Endothelial cell of umbilical vein (primary cell): ENCODE data around the gene PLCH1. TPM values are rescaled to one million over a fixed set of nuclear protein-coding genes. Genes with fewer than 3 reads are reported as not detected.

Source experiments
- BruUV-seq: library from RNA; stranded (reverse); fragments of 400-500 nt; replicated peaks from 2 replicates; lab custom pipeline; 2021; lab: Mats Ljungman, UMichigan
- CTCF ChIA-PET: fragments of 300-600, 350-600 bp; sonication (Branson Sonifier 250); formaldehyde crosslinking; loops from one replicate; lab custom pipeline; 2021; ENCODE audit warnings: antibody characterized with exemption, inconsistent platforms; lab: Charles Lee
- POLR2A ChIA-PET: fragments of 300-600, 350-600 bp; sonication (Branson Sonifier 250); formaldehyde crosslinking; loops from one replicate; lab custom pipeline; 2021; ENCODE audit warnings: antibody characterized with exemption, inconsistent platforms; lab: Charles Lee
- DNase-seq: peaks from one replicate; pipeline ENCODE4 v3.0.0-alpha.2; 2011; ENCODE audit warnings: low read depth, low spot score
- FAIRE-seq: peaks from 2 replicates; lab custom pipeline; 2011; peaks lifted over from hg19 to GRCh38; lab: Jason Lieb, UNC
- H2AFZ ChIP-seq: 2 replicates; pipeline ENCODE4 v1.6.0; 2012; ENCODE audit warnings: low read depth, low read length, control low read depth, inconsistent platforms
- H3K27ac ChIP-seq: 2 replicates; pipeline ENCODE4 v1.5.1; 2011; ENCODE audit warnings: low read depth, mild to moderate bottlenecking, control low read depth, low read length, moderate library complexity; ENCODE audit not compliant: insufficient read depth
- H3K27me3 ChIP-seq, 2 experiments: 2 replicates each; pipeline versions ENCODE4 v1.6.0 to v1.6.1; 2011; ENCODE audit warnings: low read length in 2 of 2, mixed read lengths in 1 of 2; ENCODE audit not compliant: control insufficient read depth in 2 of 2, insufficient read depth in 2 of 2
- H3K36me3 ChIP-seq, 2 experiments: 2 replicates in 1 of 2; 3 replicates in 1 of 2; pipeline ENCODE4 v1.5.1; 2011; ENCODE audit warnings: low read length in 2 of 2, mild to moderate bottlenecking in 1 of 2, moderate library complexity in 1 of 2; ENCODE audit not compliant: control insufficient read depth in 2 of 2, insufficient read depth in 2 of 2; ENCODE audit errors: extremely low read depth in 1 of 2
- H3K4me1 ChIP-seq: 3 replicates; pipeline ENCODE4 v1.5.1; 2011; ENCODE audit warnings: mild to moderate bottlenecking, low read length; ENCODE audit not compliant: control insufficient read depth, insufficient read depth; ENCODE audit errors: extremely low read depth
- H3K4me2 ChIP-seq: 2 replicates; pipeline ENCODE4 v1.6.1; 2011; ENCODE audit warnings: low read length, control low read depth, mixed read lengths; ENCODE audit not compliant: insufficient read depth
- H3K4me3 ChIP-seq, 3 experiments: fragments of 200-600 bp in 1 of 3; sonication (generic), shearing (Covaris generic) in 1 of 3; replicated peaks in 1 of 3; 2 replicates each; pipeline ENCODE4 v1.5.1; 2011 to 2016; ENCODE audit warnings: control low read depth in 3 of 3, low read length in 3 of 3, mild to moderate bottlenecking in 2 of 3, inconsistent platforms in 1 of 3, low read depth in 1 of 3, moderate library complexity in 1 of 3; ENCODE audit not compliant: insufficient read depth in 1 of 3
- H3K79me2 ChIP-seq: 2 replicates; pipeline ENCODE4 v1.6.0; 2012; ENCODE audit warnings: low read length, inconsistent platforms; ENCODE audit not compliant: control insufficient read depth, insufficient read depth
- H3K9ac ChIP-seq: replicated peaks from 2 replicates; pipeline ENCODE3; 2011; ENCODE audit warnings: low read length, control low read depth; ENCODE audit not compliant: insufficient read depth; ENCODE audit errors: extremely low read depth
- H3K9me1 ChIP-seq: replicated peaks from 3 replicates; pipeline ENCODE4 v1.6.0; 2011; ENCODE audit warnings: mild to moderate bottlenecking, low read length; ENCODE audit not compliant: control insufficient read depth, insufficient read depth; ENCODE audit errors: extremely low read depth
- H3K9me3 ChIP-seq: replicated peaks from 2 replicates; pipeline ENCODE4 v1.5.1; 2012; ENCODE audit warnings: low read length, inconsistent platforms; ENCODE audit not compliant: control insufficient read depth, insufficient read depth
- H4K20me1 ChIP-seq: replicated peaks from 2 replicates; pipeline ENCODE3; 2011; ENCODE audit warnings: mild to moderate bottlenecking, low read length; ENCODE audit not compliant: control insufficient read depth, insufficient read depth; ENCODE audit errors: extremely low read depth
- CTCF ChIP-seq, 2 donors: IDR thresholded peaks; 1 replicate in 1 of 2; 2 replicates in 1 of 2; pipeline ENCODE4 v1.5.1; 2011; ENCODE audit warnings: low read length in 2 of 2, mild to moderate bottlenecking in 2 of 2, moderate library complexity in 2 of 2, control low read depth in 1 of 2, inconsistent platforms in 1 of 2, low read depth in 1 of 2; ENCODE audit not compliant: insufficient read depth in 1 of 2; ENCODE audit errors: extremely low read depth in 1 of 2
- EZH2 ChIP-seq: IDR thresholded peaks from 2 replicates; pipeline ENCODE4 v1.6.1; 2012; ENCODE audit warnings: borderline replicate concordance, low read depth, mild to moderate bottlenecking, moderate library complexity, low read length, inconsistent platforms; ENCODE audit not compliant: severe bottlenecking
- FOS ChIP-seq: IDR thresholded peaks from 2 replicates; pipeline ENCODE4 v1.6.1; 2011; ENCODE audit warnings: mild to moderate bottlenecking, low read length, moderate library complexity, borderline replicate concordance; ENCODE audit not compliant: insufficient read depth
- GATA2 ChIP-seq: IDR thresholded peaks from 2 replicates; pipeline ENCODE4 v1.7.0; 2011; ENCODE audit warnings: low read depth, mild to moderate bottlenecking, moderate library complexity, mixed read lengths, low read length; ENCODE audit not compliant: insufficient read length, insufficient read depth
- JUN ChIP-seq: IDR thresholded peaks from 2 replicates; pipeline ENCODE4 v1.6.1; 2011; ENCODE audit warnings: borderline replicate concordance, low read depth; ENCODE audit not compliant: insufficient read length, insufficient read depth
- MAX ChIP-seq: IDR thresholded peaks from 2 replicates; pipeline ENCODE4 v1.6.1; 2011; ENCODE audit not compliant: insufficient read depth, insufficient read length
- MYC ChIP-seq: IDR thresholded peaks from one replicate; pipeline ENCODE4 v1.6.1; 2011; ENCODE audit warnings: mild to moderate bottlenecking, low read depth, low read length
- POLR2A ChIP-seq: IDR thresholded peaks from 2 replicates; pipeline ENCODE4 v1.6.1; 2012; ENCODE audit warnings: low read depth, mild to moderate bottlenecking, control low read depth, low read length
- POLR2AphosphoS5 ChIP-seq: IDR thresholded peaks from 2 replicates; pipeline ENCODE4 v1.6.1; 2012; ENCODE audit warnings: low read depth, mild to moderate bottlenecking, control low read depth, low read length, moderate library complexity; ENCODE audit not compliant: insufficient read depth
- dilution Hi-C: fragments of 300-500 bp; cut with MboI; formaldehyde crosslinking; loops from one replicate; pipeline ENCODE4 v1.15.0; 2019; ENCODE audit warnings: low sequenced_read_pairs; ENCODE audit not compliant: extremely low pct_ligation_motif_present
- intact Hi-C: fragments of 100-400 bp; cut with micrococcal nuclease; formaldehyde crosslinking; loops from one replicate; pipeline ENCODE4 v1.10.0; 2022
- polyA plus RNA-seq, 4 experiments: library from polyadenylated mRNA; depleted of rRNA in 3 of 4; stranded (reverse) in 3 of 4; unstranded in 1 of 4; fragments of >200 nt; gene quantifications; 2 replicates each; pipeline versions ENCODE4 v1.2.1 to v1.2.3, GENCODE V29; 2011 to 2012; ENCODE audit warnings: missing spikeins in 1 of 4
- total RNA-seq: library from RNA; stranded (reverse); gene quantifications from 2 replicates; pipeline ENCODE4 v1.2.3, GENCODE V29; 2021

The PLCH1 gene
- total and polyA plus RNA-seq, 2 donors (not counting 3 experiments of a cell fraction or from before 2014, with no cell fraction given): 0.03 TPM; not detected in 1

- Histone ChIP-seq H3K9ac (no peak overlapping the region), H3K4me2 (no peak overlapping the region), H2AFZ (no peak overlapping the region), H3K9me1 (no peaks in the 10 kb centered on the region), H3K27me3 (no peaks in the 10 kb centered on the region), H3K9me3 (no peaks in the 10 kb centered on the region), H3K4me3 (no peak overlapping the region), H3K36me3 (no peaks in the 10 kb centered on the region), H4K20me1 (no peaks in the 10 kb centered on the region), H3K79me2 (no peaks in the 10 kb centered on the region), H3K4me1 (no peaks in the 10 kb centered on the region), H3K27ac (no peak overlapping the region)
- no peak for DNase-seq
- no peak for TF ChIP-seq EZH2
- no peak for TF ChIP-seq MAX
- no peak for TF ChIP-seq POLR2AphosphoS5
- TF ChIP-seq FOS: no peak
- no peak for TF ChIP-seq CTCF (IDR thresholded peaks at IDR 0.05; ENCODE audit: extremely low read depth in 1 of 2, insufficient read depth in 1 of 2, low read depth in 1 of 2, low read length in 2 of 2)
- no peak for TF ChIP-seq JUN
- no peak for TF ChIP-seq POLR2A
- no peak for TF ChIP-seq GATA2
- no peak for TF ChIP-seq MYC
- ChIA-PET CTCF (no interaction called here), POLR2A (no interaction called here)
- intact Hi-C loops (no loop called here), dilution Hi-C loops (no loop called here)
- FAIRE-seq: no peak
- no TSS peak for BruUV-seq
These were observed 373.9 kb downstream of the PLCH1 start for GRCh38 chr3:155370764-155371503.
